Thyroid gland (tissue), 4 donors: ENCODE data around the gene FAM120B. TPM values are rescaled to one million over a fixed set of nuclear protein-coding genes. Genes with fewer than 3 reads are reported as not detected.

ENCODE experiments used
- DNase-seq, 2 donors: peaks; one replicate each; pipeline ENCODE4 v3.0.0-alpha.2; 2019
- H3K27ac ChIP-seq, 3 donors: fragments of 200-600 bp; sonication (generic); 1 replicate in 2 of 3; 2 replicates in 1 of 3; pipeline ENCODE4 v1.5.1; 2016 to 2019; ENCODE audit warnings: mild to moderate bottlenecking in 1 of 3, moderate library complexity in 1 of 3
- H3K27me3 ChIP-seq: fragments of 200-600 bp; sonication (generic); one replicate; pipeline ENCODE4 v1.5.1; 2019
- H3K36me3 ChIP-seq, 2 donors: fragments of 200-600 bp; sonication (generic); one replicate each; pipeline ENCODE4 v1.5.1; 2016 to 2019
- H3K4me1 ChIP-seq, 2 donors: fragments of 200-600 bp; sonication (generic); one replicate each; pipeline ENCODE4 v1.5.1; 2017 to 2019
- H3K4me3 ChIP-seq, 3 donors: fragments of 200-600 bp; sonication (generic); replicated peaks in 1 of 3; 1 replicate in 2 of 3; 2 replicates in 1 of 3; pipeline ENCODE4 v1.5.1; 2016; ENCODE audit warnings: mild to moderate bottlenecking in 1 of 3
- H3K9me3 ChIP-seq: fragments of 200-600 bp; sonication (generic); one replicate; pipeline ENCODE4 v1.5.1; 2017
- CTCF ChIP-seq, 6 experiments: fragments of 200-600 bp in 3 of 6; fragments of 450-650 bp in 3 of 6; sonication (generic) in 3 of 6; IDR thresholded peaks; one replicate each; pipeline ENCODE4 v1.5.1; 2016 to 2019; ENCODE audit warnings: antibody characterized with exemption in 6 of 6, mild to moderate bottlenecking in 2 of 6, inconsistent platforms in 1 of 6, moderate library complexity in 1 of 6
- POLR2A ChIP-seq, 2 donors: fragments of 450-650 bp; IDR thresholded peaks; one replicate each; pipeline ENCODE4 v1.6.1; 2017; ENCODE audit warnings: antibody characterized with exemption in 2 of 2, mild to moderate bottlenecking in 2 of 2, moderate library complexity in 1 of 2
- WGBS, 2 donors: methylation state at CpG; one replicate each; pipeline ENCODE4 v1.1.5; 2017; 5-methylcytosine and 5-hydroxymethylcytosine counted together
- intact Hi-C: fragments of 100-400 bp; cut with DNase I; formaldehyde crosslinking; loops from one replicate; pipeline ENCODE4 v1.15.1; 2023
- microRNA-seq: library from miRNA; unstranded; fragments of <30 nt; microRNA quantifications from one replicate; pipeline ENCODE4, GENCODE V29; 2016
- small RNA-seq: library from RNA; depleted of rRNA; stranded (forward); fragments of <200 nt; gene quantifications from one replicate; pipeline ENCODE3, GENCODE V24; 2016
- total RNA-seq, 4 donors: library from RNA; depleted of rRNA; stranded (reverse); fragments of >200 nt; gene quantifications; one replicate each; pipeline ENCODE4 v1.2.3, GENCODE V29; 2016

Gene FAM120B
- total RNA-seq, 4 donors from 2014 or later: 26.9 to 38.4 (median 27.7) TPM

- no peaks in the 10 kb centered on the region for H3K36me3 ChIP-seq
- intact Hi-C loops: no loop called here
- H3K4me3 ChIP-seq: no peak overlapping the region
- no peak for DNase-seq
- H3K27ac ChIP-seq: peak overlapping the region in 1 of 3 donors; percentile 53
- H3K4me1 ChIP-seq: peaks cover 9 to 32% of the 10 kb centered on the region in 2 donors
- no peaks in the 10 kb centered on the region for H3K9me3 ChIP-seq
- no peaks in the 10 kb centered on the region for H3K27me3 ChIP-seq
- TF ChIP-seq CTCF (IDR thresholded peaks at IDR 0.05): no peak
- TF ChIP-seq POLR2A (IDR thresholded peaks at IDR 0.05): no peak
- WGBS, 2 donors: 89 to 93% methylated on average over 24 of the region's 26 CpGs
Observed at GRCh38 chr6:170455335-170455979, 148.9 kb downstream of the FAM120B start.

- Histone ChIP-seq H3K4me1 (peaks cover 9 to 32% of the 10 kb centered on the region in 2 donors), H3K9me3 (no peaks in the 10 kb centered on the region), H3K36me3 (no peaks in the 10 kb centered on the region), H3K4me3 (no peak overlapping the region), H3K27ac (peak overlapping the region in 1 of 3 donors; percentile 5), H3K27me3 (no peaks in the 10 kb centered on the region)
- no peak for TF ChIP-seq CTCF (IDR thresholded peaks at IDR 0.05)
- no peak for TF ChIP-seq POLR2A (IDR thresholded peaks at IDR 0.05)
- intact Hi-C loops: no loop called here
- WGBS, 2 donors: 88 to 95% methylated on average over 9 of the region's 9 CpGs
- no peak for DNase-seq
Observed at GRCh38 chr6:170456334-170456733, 149.8 kb downstream of the FAM120B start.

Small RNAs within 50 kb of the gene (microRNA-seq; reads per million reads assigned to microRNA genes)
- gene MIR4644: not detected

Small RNAs within 50 kb of the gene (small RNA-seq; reads per million reads assigned to genes)
- gene MIR4644: not detected

Other genes starting within 250 kb of the FAM120B start
- 10 to 100 TPM in 3 of 4 donors, 1 to 10 TPM in 1; 6.6 to 14.9 (median 11.5) TPM for gene DLL1, start 15.7 kb upstream of the FAM120B start, total RNA-seq
- 100 to 1,000 TPM; 227 to 320 (median 275) TPM for gene PSMB1, start 246.5 kb downstream of the FAM120B start, total RNA-seq
- 10 to 100 TPM; 16.4 to 23.0 (median 19.1) TPM for gene TBP, start 247.6 kb downstream of the FAM120B start, total RNA-seq